Mesothelial cell of epicardium (in vitro differentiated cells): ENCODE results near the gene XRCC1. TPM values are rescaled to one million over a fixed set of nuclear protein-coding genes. Genes with fewer than 3 reads are reported as not detected.
"Not testable (repeated sequence)": the region's sequence is repeated elsewhere in the genome, so short reads cannot be mapped to it uniquely, and the experiment has no call there.

ENCODE experiments used
- DNase-seq, 2 experiments: peaks; one replicate each; pipeline ENCODE4 v3.0.0; 2021; ENCODE audit warnings: low spot score in 2 of 2; ENCODE audit not compliant: unreplicated experiment in 2 of 2
- H3K27ac Mint-ChIP-seq: 2 replicates; pipeline ENCODE4 v1.8.0; 2021; ENCODE audit warnings: mixed read lengths
- H3K27me3 Mint-ChIP-seq: 2 replicates; pipeline ENCODE4 v1.8.0; 2021; ENCODE audit warnings: low read depth, mixed read lengths
- H3K36me3 Mint-ChIP-seq: 2 replicates; pipeline ENCODE4 v1.8.0; 2021; ENCODE audit warnings: mixed read lengths
- H3K4me1 Mint-ChIP-seq: 2 replicates; pipeline ENCODE4 v1.8.0; 2021; ENCODE audit warnings: mixed read lengths
- H3K4me3 Mint-ChIP-seq: 2 replicates; pipeline ENCODE4 v1.8.0; 2021; ENCODE audit warnings: mild to moderate bottlenecking, moderate library complexity, mixed read lengths
- H3K9me3 Mint-ChIP-seq: 2 replicates; pipeline ENCODE4 v1.8.0; 2021; ENCODE audit warnings: mixed read lengths
- total RNA-seq: library from RNA; stranded (reverse); gene quantifications from 3 replicates; pipeline ENCODE4 v1.2.1, GENCODE V29; 2021
- TF ChIP-seq, protein P1 (sequence below): fragments of 200-600 bp; sonication (generic); IDR thresholded peaks from one replicate; pipeline ENCODE4 v1.5.0; 2021; ENCODE audit warnings: antibody characterized with exemption; ENCODE audit not compliant: unreplicated experiment

XRCC1 gene
- total RNA-seq, 1 donor from 2014 or later: 56.1 TPM

DNA sequence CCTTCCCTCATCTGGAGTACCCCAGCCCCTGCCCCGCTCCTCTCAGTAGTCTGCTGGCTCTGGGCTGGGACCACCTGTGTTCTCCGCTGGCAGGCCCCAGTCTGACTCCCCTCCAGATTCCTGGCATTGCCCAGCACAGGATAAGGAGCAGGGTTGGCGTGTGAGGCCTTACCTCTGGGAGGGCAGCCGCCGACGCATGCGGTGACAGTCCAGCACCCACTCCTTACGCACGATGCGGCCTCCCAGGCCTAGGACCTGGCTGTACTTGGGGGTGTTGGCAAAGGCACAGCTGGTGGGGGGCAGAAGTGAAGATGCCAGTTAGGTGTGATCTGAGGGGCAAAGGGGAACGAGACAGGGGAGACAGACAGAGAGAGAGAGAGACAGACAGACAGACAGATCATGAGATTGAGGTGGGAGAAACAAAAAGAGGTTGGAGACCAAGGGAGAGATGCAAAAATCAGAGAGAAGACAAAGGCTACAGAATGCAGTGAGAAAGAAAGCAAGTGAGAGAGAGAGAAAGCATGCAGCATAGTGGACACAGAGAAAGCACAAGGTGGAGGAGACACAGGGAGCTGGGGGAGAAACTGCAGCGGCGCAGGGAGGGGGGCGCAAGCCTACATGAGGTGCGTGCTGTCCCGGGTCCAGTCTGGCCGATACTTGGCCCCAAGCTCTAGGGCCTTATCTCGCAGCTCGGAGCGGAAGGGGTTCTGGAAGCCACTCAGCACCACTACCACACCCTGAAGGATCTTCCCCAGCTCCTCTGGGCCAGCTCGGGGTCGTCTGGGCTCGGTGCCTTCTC is 23.7 kb downstream of the XRCC1 start:
- Mint-ChIP-seq H3K4me1 (no peaks in the 10 kb centered on the region), H3K9me3 (no peaks in the 10 kb centered on the region), H3K36me3 (peaks cover 30% of the 10 kb centered on the region), H3K4me3 (no peak overlapping the region), H3K27me3 (no peaks in the 10 kb centered on the region), H3K27ac (no peak overlapping the region)
- TF ChIP-seq, protein P1, sequence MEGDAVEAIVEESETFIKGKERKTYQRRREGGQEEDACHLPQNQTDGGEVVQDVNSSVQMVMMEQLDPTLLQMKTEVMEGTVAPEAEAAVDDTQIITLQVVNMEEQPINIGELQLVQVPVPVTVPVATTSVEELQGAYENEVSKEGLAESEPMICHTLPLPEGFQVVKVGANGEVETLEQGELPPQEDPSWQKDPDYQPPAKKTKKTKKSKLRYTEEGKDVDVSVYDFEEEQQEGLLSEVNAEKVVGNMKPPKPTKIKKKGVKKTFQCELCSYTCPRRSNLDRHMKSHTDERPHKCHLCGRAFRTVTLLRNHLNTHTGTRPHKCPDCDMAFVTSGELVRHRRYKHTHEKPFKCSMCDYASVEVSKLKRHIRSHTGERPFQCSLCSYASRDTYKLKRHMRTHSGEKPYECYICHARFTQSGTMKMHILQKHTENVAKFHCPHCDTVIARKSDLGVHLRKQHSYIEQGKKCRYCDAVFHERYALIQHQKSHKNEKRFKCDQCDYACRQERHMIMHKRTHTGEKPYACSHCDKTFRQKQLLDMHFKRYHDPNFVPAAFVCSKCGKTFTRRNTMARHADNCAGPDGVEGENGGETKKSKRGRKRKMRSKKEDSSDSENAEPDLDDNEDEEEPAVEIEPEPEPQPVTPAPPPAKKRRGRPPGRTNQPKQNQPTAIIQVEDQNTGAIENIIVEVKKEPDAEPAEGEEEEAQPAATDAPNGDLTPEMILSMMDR: no peak
- DNase-seq: no peak

DNA sequence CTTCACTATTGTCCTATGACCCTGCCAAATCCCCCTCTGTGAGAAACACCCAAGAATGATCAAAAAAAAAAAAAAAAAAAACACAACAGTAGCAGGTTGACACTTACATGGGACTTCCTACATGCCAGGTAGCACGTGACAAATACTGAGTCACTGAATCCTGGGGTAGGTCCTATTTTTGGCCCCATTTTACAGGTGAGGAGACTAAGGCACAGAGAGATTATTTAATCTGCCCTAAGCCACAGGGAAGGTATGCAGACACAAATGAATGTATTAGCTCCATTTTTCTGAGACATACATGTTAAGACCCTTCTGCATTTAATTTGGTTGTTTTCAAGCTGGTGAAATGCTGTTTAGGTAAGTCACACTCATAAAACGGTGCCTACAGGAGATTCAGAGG is 26.6 kb downstream of the XRCC1 start:
- Mint-ChIP-seq H3K4me1 (no peaks in the 10 kb centered on the region), H3K27ac (no peak overlapping the region), H3K9me3 (no peaks in the 10 kb centered on the region), H3K27me3 (no peaks in the 10 kb centered on the region), H3K4me3 (no peak overlapping the region), H3K36me3 (peaks cover 30% of the 10 kb centered on the region)
- TF ChIP-seq, protein P1: no peak
- DNase-seq: no peak

- H3K36me3 Mint-ChIP-seq: peaks cover 38% of the 10 kb centered on the region
- not testable (repeated sequence) for H3K4me1 Mint-ChIP-seq, H3K27me3 Mint-ChIP-seq, H3K27ac Mint-ChIP-seq, DNase-seq, H3K9me3 Mint-ChIP-seq, H3K4me3 Mint-ChIP-seq
These were observed 27.4 kb downstream of the XRCC1 start for GRCh38 chr19:43547926-43548325.

GRCh38 chr19:43546581-43546980 is 28.7 kb downstream of the XRCC1 start:
- Mint-ChIP-seq H3K27ac (no peak overlapping the region), H3K9me3 (no peaks in the 10 kb centered on the region), H3K4me3 (no peak overlapping the region)

GRCh38 chr19:43545981-43546380 is 29.3 kb downstream of the XRCC1 start:
- Mint-ChIP-seq H3K27ac (no peak overlapping the region), H3K4me1 (no peaks in the 10 kb centered on the region), H3K36me3 (peaks cover 40% of the 10 kb centered on the region), H3K9me3 (no peaks in the 10 kb centered on the region), H3K4me3 (no peak overlapping the region), H3K27me3 (no peaks in the 10 kb centered on the region)
- TF ChIP-seq, protein P1: no peak
- DNase-seq: no peak

More at GRCh38 chr19:43546581-43546980, 28.7 kb downstream of the XRCC1 start:
- H3K4me1 Mint-ChIP-seq: no peaks in the 10 kb centered on the region
- no peak for DNase-seq
- TF ChIP-seq, protein P1: no peak
- H3K36me3 Mint-ChIP-seq: peaks cover 42% of the 10 kb centered on the region
- no peaks in the 10 kb centered on the region for H3K27me3 Mint-ChIP-seq

DNA sequence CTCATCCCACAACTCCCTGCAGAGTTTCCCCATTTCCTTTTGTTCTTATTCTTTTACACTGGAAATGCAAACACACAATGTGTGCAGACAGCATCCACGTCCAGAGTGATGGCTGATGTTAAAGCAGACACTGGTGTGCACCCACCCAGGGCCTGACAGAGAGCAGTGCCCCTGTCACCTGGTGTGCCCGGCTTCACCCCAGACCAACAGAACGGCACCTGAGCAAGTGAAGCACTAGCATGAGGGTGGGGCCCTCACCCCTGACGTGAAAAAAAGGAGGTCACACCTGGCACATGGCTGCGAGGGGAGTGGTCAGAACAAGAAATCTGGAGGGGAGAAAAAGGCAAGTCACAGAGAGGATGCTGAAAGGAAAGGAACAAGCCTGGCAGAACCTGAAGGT is 30.1 kb downstream of the XRCC1 start:
- Mint-ChIP-seq H3K27me3 (no peaks in the 10 kb centered on the region), H3K9me3 (peaks cover 3% of the 10 kb centered on the region), H3K4me3 (no peak overlapping the region), H3K4me1 (no peaks in the 10 kb centered on the region), H3K36me3 (peaks cover 41% of the 10 kb centered on the region), H3K27ac (no peak overlapping the region)
- TF ChIP-seq, protein P1: no peak
- DNase-seq: no peak
